Measurements from ENCODE around the gene NR3C1. TPM values are rescaled to one million over a fixed set of nuclear protein-coding genes. Genes with fewer than 3 reads are reported as not detected.
A peak's percentile ranks its signal among the peaks of the same experiment; 100 is the strongest.

The NR3C1 gene
- total RNA-seq, 3 donors from 2014 or later (not counting 1 experiment from before 2014, with no cell fraction given): 147 to 168 (median 165) TPM

DNA sequence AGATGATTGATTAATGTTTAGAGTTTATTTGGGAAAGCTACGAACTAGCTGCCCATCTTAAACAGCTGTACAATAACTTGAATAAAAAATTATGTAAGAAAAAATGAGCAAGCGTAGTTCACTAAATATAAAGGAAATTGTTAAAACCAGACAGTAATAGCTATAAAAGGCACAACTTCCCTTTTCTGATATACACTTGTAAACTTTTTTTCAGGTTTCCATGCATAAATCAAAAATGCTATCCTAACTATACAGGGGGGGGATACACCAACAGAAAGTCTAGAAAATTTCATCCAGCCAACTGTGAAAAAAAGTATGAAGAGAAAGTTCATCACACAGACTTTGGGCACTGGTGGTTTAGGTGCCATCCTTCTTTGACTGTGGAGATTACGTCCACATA is 122.3 kb downstream of the NR3C1 start:
- no peaks in the 10 kb centered on the region for H3K36me3 Mint-ChIP-seq
- no peaks in the 10 kb centered on the region for H3K4me1 ChIP-seq (ENCODE audit: control insufficient read depth, insufficient read depth, low read length)
- H3K4me3 ChIP-seq (ENCODE audit: low read length): no peak overlapping the region
- H3K4me3 Mint-ChIP-seq: no peak overlapping the region
- no peak for TF ChIP-seq CTCF (IDR thresholded peaks at IDR 0.05)
- no peak for DNase-seq
- intact Hi-C loops (cut with micrococcal nuclease): no loop called here
- H3K27ac ChIP-seq (ENCODE audit: low read length): no peak overlapping the region
- no CpG with 5 or more reads among the region's 3 CpGs for WGBS (ENCODE audit: insufficient coverage)
- no peak overlapping the region for H3K27ac Mint-ChIP-seq
- H3K4me1 Mint-ChIP-seq: peaks cover 28 to 31% of the 10 kb centered on the region in 2 donors
- no peaks in the 10 kb centered on the region for H3K27me3 Mint-ChIP-seq (ENCODE audit: low read depth in 2 of 2)
- no peaks in the 10 kb centered on the region for H3K9me3 ChIP-seq (ENCODE audit: control insufficient read depth, insufficient read depth, low read length)
- no peak for ATAC-seq
- no peaks in the 10 kb centered on the region for H3K9me3 Mint-ChIP-seq
- peaks cover 46% of the 10 kb centered on the region for H3K36me3 ChIP-seq (ENCODE audit: control insufficient read depth, insufficient read depth, low read length)
- H3K27me3 ChIP-seq (ENCODE audit: control insufficient read depth, insufficient read depth, low read length): no peaks in the 10 kb centered on the region

DNA sequence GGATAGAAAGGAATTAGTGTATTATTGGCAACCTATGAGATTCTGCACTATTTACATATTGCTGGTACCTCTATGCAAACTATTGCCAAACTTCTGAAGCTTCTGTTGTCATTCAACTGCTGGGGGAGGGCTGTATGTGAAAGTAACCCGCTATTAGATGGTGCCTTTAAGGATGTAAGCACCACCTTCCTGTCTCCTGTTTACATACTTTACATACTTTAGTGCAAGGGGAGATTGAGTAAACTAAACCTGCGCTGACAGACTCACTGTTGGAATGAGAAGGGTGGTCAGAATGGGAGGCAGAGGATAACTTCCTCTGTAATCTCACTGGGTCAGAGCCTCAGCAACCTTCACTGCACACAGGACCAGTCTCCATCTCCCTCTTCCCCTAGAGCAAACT is 123.8 kb downstream of the NR3C1 start:
- Histone ChIP-seq H3K36me3 (ENCODE audit: control insufficient read depth, insufficient read depth, low read length) (peaks cover 46% of the 10 kb centered on the region), H3K27me3 (ENCODE audit: control insufficient read depth, insufficient read depth, low read length) (no peaks in the 10 kb centered on the region), H3K4me1 (ENCODE audit: control insufficient read depth, insufficient read depth, low read length) (no peaks in the 10 kb centered on the region), H3K27ac (ENCODE audit: low read length) (no peak overlapping the region), H3K9me3 (ENCODE audit: control insufficient read depth, insufficient read depth, low read length) (no peaks in the 10 kb centered on the region), H3K4me3 (ENCODE audit: low read length) (no peak overlapping the region)
- no peak for TF ChIP-seq CTCF (IDR thresholded peaks at IDR 0.05)
- intact Hi-C loops (cut with micrococcal nuclease): no loop called here
- DNase-seq: no peak
- Mint-ChIP-seq H3K4me3 (no peak overlapping the region), H3K27ac (peak overlapping the region; percentile 54 to 58), H3K27me3 (ENCODE audit: low read depth in 2 of 2) (no peaks in the 10 kb centered on the region), H3K4me1 (peaks cover 28 to 37% of the 10 kb centered on the region in 2 donors), H3K36me3 (no peaks in the 10 kb centered on the region), H3K9me3 (no peaks in the 10 kb centered on the region)
- ATAC-seq: no peak
- no CpG with 5 or more reads among the region's 2 CpGs for WGBS (ENCODE audit: insufficient coverage)

DNA sequence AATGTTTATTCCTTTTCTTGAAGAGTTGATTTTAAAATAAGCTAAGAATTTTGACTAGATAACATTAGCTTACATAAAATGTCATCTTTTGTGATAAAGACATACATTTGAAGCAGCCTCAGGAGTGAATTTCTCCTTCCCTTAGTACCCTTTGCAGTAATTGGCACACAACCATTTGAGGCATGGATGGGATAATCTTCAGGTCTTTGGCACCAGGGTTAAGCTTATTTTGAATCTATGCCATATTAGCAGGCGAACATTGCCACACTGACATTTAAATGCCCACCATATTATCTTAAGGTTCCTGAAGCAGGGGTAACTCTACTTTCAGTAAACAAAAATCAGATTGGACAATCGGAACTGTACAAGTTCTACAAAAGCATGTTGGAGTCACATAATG is 126.0 kb downstream of the NR3C1 start:
- Histone ChIP-seq H3K27ac (ENCODE audit: low read length) (no peak overlapping the region), H3K9me3 (ENCODE audit: control insufficient read depth, insufficient read depth, low read length) (no peaks in the 10 kb centered on the region), H3K27me3 (ENCODE audit: control insufficient read depth, insufficient read depth, low read length) (no peaks in the 10 kb centered on the region), H3K4me1 (ENCODE audit: control insufficient read depth, insufficient read depth, low read length) (no peaks in the 10 kb centered on the region), H3K36me3 (ENCODE audit: control insufficient read depth, insufficient read depth, low read length) (peaks cover 32% of the 10 kb centered on the region), H3K4me3 (ENCODE audit: low read length) (no peak overlapping the region)
- Mint-ChIP-seq H3K4me3 (no peak overlapping the region), H3K27me3 (ENCODE audit: low read depth in 2 of 2) (no peaks in the 10 kb centered on the region), H3K4me1 (peaks cover 22 to 31% of the 10 kb centered on the region in 2 donors), H3K36me3 (peaks cover 6% of the 10 kb centered on the region), H3K27ac (peak overlapping the region in 1 of 2 donors; percentile 51), H3K9me3 (no peaks in the 10 kb centered on the region)
- DNase-seq (no peak), ATAC-seq (no peak)
- intact Hi-C loops (cut with micrococcal nuclease): no loop called here
- 100% methylated on average over 1 of the region's 2 CpGs for WGBS (ENCODE audit: insufficient coverage)
- TF ChIP-seq CTCF (IDR thresholded peaks at IDR 0.05): no peak

All from natural killer cell (primary cell).